ENCODE results near the gene EIF2B4.
A peak's percentile ranks its signal among the peaks of the same experiment; 100 is the strongest.

GRCh38 chr2:27378096-27378808 is 8.1 kb upstream of the EIF2B4 start:
- TF ChIP-seq CTCF (conservative IDR thresholded peaks at IDR 0.05 in 1 of 2, IDR thresholded peaks at IDR 0.05 in 1 of 2; ENCODE audit: low read depth in 1 of 2, low read length in 2 of 2) (peak in 1 of 2 donors; percentile 17), EZH2 (IDR thresholded peaks at IDR 0.05; ENCODE audit: low read length, missing control alignments) (no peak)

Measured in fibroblast of lung (primary cell).